ENCODE results near the gene ANKRD12. TPM values are rescaled to one million over a fixed set of nuclear protein-coding genes. Genes with fewer than 3 reads are reported as not detected.

ANKRD12 gene
- total RNA-seq, 1 donor from 2014 or later = 83.9 TPM

- intact Hi-C loops (cut with micrococcal nuclease) = no loop called here
Observed at GRCh38 chr18:9221661-9222060, 85.1 kb downstream of the ANKRD12 start.

GRCh38 chr18:9223356-9223755, 86.8 kb downstream of the ANKRD12 start:
- intact Hi-C loops (cut with micrococcal nuclease) = no loop called here

DNA sequence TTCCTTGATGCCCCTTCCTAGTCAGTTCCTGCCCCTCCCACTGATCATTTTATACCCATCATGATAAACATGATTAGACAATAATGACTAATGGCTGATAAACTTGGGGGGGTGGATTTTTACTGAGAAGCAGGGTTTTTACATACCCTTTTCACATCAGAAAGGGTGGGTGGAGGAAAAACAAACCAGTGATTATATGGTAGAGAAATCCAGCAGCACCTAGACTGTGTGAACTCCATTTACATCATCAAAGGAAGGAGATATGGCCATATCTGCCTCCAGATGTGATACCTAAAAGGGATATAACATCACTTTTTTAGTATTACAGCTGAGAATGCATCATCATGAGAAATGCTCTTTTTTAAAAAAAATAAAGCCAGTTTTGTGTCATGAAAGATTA, 89.9 kb downstream of the ANKRD12 start:
- intact Hi-C loops (cut with micrococcal nuclease) = no loop called here

DNA sequence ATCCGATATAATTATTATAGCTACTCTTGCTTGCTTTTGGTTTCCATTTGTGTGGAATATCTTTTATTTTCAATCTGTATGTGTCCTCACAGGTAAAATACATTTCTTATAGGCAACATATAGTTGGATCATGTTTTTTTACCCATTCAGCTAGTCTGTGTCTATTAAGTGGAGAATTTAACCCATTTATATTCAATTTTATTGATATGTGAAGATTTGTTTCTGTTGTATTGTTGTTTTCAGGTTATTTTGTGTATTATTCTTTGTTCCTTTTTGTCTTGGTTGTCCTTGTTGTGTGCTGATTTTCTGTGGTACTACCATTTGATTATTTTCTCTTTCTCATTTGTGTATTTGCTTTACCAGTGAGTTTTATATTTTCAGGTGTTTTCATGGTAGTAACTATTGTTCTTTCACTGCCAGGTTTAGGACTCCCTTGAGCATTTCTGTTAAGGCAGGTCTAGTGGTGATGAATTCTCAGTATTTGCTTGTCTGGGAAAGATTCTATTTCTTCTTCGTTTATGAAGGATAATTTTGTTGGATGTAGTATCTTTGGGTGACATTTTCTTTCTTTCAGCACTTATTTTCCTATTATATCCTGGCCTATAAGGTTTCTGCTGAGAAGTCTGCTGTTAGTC, 95.4 kb downstream of the ANKRD12 start:
- intact Hi-C loops (cut with micrococcal nuclease) = no loop called here

DNA sequence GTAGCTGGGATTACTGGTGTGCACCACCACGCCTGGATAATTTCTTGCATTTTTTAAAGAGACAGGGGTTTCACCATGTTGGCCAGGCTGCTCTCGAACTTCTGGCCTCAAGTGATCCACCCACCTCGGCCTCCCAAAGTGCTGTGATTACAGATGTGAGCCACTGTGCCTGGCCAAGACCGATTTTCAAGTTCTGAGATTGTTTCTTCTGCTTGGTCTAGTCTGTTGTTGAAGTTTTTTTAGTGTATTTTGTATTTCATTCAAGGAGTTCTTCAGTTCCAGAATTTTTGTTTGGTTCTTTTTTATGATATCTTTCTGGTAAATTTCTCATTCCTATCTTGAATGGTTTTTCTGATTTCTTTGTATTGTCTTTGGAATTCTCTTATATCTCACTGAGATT, 96.4 kb downstream of the ANKRD12 start:
- intact Hi-C loops (cut with micrococcal nuclease) = no loop called here

DNA sequence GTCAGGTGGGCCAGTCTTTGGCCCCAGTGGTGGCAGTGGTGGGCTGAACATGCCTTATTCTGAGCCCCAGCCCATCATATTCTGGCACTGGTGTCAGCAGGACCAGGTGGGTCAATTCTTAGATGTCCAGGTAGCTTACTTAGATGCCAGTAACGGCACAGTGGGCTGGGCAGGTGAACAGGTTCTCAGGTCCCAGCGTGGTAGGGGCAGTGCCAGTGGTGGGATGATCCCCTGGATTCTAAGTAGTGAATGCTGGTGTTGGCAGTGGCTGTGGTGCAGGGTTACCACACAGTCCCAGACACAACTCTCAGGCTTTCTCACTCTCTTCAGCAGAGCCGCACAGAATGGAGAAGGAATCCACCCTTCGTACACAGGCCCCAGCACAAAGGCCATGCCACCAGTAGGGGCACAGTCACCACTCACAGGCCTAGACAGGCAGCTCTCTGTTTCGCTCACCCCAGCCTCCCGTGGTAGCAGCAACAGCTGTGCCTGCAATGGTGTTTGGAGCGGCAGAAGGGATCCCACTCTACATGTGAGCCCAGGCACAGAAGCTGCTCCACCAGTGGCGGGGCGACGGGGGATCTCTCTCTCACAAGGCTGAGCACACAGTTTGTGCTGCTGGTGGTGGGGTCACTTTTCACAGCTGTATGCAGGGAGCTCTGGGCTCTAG, 97.3 kb downstream of the ANKRD12 start:
- intact Hi-C loops (cut with micrococcal nuclease) = no loop called here

GRCh38 chr18:9234528-9234927, 97.9 kb downstream of the ANKRD12 start:
- intact Hi-C loops (cut with micrococcal nuclease) = no loop called here

DNA sequence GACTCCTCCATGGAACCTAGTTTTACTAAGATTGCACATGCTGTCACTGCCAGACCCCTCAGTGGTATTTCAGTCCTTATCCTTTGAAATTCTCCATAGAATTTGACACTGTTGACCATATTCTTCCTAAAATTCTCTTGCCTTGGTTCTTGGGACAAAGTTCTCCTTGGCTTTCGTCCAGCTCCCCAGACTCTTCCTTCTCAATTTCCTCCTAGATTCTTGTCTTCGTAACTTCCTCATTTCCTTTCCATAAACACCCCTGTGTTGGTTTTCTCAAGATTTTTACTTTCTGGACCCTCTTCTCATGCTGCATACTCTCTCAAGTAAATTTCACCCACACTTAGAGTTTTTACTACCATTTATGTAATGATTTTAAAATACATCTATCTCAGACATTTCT, 101.4 kb downstream of the ANKRD12 start:
- intact Hi-C loops (cut with micrococcal nuclease) = no loop called here

GRCh38 chr18:9239720-9240119, 103.1 kb downstream of the ANKRD12 start:
- intact Hi-C loops (cut with micrococcal nuclease) = no loop called here

- intact Hi-C loops (cut with micrococcal nuclease) = no loop called here
Observed at GRCh38 chr18:9240270-9240669, 103.7 kb downstream of the ANKRD12 start.

GRCh38 chr18:9243029-9243428, 106.4 kb downstream of the ANKRD12 start:
- intact Hi-C loops (cut with micrococcal nuclease) = no loop called here

DNA sequence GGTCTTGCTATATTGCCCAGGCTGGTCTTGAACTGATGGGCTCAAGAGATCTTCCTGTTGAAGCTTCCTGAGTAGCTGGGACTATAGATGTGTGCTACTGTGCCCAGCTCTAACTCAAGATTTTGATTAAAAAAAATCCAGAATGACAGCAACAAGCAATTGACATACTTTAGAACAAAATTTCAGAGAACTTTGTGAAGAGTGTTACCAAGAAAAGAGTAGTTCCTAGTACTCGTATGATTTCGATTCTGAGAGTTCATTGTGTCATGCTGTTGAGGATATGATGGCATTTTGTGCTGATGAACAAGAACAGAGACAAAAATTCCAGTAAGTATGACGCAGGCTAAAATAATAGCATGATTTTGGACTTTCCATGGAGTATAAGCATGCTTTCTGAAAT, 107.8 kb downstream of the ANKRD12 start:
- intact Hi-C loops (cut with micrococcal nuclease) = no loop called here

GRCh38 chr18:9248661-9249060, 112.1 kb downstream of the ANKRD12 start:
- intact Hi-C loops (cut with micrococcal nuclease) = no loop called here

GRCh38 chr18:9249254-9249653, 112.7 kb downstream of the ANKRD12 start:
- intact Hi-C loops (cut with micrococcal nuclease) = no loop called here

DNA sequence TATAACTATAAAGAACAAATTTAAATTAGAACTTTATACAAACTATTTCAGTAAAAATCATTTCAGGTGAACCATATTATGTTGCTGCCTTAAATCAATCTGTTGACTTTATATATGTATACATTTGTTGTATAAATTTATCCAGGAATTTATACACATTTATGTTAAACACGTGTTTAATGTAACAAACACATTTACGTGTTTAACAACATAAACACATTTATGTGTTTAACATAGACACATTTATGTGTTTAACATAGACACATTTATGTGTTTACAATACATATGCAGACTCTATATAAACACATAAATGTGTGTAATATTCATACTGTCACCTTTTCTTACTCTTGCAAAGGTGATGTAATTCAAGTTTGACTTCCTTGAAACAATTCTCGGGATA, 122.6 kb downstream of the ANKRD12 start:
- intact Hi-C loops (cut with micrococcal nuclease) = no loop called here

- intact Hi-C loops (cut with micrococcal nuclease) = loop anchor here (5.0 kb wide), 1 partner anchor 72 kb away; the partner anchor contains the start of gene TWSG1
Observed at GRCh38 chr18:9260388-9261380, 124.1 kb downstream of the ANKRD12 start.

DNA sequence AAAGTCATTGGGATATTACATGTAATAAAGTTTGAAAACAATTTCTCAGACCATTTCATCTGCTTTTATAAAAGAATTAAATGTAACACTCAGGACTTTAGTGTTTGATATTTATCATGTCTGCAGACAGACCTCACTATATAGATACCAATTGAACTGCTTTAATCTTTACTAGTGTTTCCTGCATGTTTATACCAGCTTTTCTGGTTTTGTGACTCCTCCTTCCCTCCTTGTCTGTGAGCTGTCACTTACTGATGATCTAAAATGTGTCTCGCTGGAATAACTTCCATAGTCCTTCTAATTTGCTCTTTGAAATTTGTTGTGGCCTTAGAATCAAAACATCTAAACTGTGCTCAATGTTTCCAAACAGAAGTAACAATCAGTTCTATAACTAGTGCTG, 126.7 kb downstream of the ANKRD12 start:
- intact Hi-C loops (cut with micrococcal nuclease) = loop anchor here (5.0 kb wide), 1 partner anchor 69 kb away; the partner anchor contains the start of gene TWSG1

DNA sequence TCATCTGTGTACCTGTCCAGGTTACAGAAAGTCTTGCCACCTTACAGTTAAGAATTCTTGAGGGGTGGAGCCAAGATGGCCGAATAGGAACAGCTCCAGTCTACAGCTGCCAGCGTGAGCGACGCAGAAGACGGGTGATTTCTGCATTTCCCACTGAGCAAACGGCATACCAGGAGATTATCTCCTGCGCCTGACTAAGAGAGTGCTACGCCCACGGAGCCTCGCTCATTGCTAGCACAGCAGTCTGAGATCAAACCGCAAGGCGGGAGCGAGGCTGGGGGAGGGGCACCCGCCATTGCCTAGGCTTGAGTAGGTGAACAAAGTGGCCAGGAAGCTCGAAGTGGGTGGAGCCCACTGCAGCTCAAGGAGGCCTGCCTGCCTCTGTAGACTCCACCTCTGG, 128.2 kb downstream of the ANKRD12 start:
- intact Hi-C loops (cut with micrococcal nuclease) = loop anchor here (5.0 kb wide), 1 partner anchor 68 kb away; the partner anchor contains the start of gene TWSG1

DNA sequence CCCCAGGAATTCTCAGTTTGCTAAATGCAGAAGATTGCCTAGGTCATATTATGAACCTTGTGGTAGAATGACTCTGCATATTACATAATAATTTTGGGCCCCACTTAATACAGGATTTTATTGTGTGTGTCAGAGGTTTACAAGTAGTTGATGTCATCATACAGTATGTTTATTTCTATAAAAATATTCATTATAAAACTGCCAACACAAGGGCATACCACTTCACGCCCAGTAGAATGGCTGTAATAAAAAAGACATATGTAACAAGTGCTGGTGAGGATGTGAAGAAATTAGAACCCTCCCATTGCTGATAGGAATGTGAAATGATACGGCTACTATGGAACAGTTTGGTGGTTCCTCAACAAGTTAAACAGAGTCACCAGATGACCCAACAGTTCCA, 136.6 kb downstream of the ANKRD12 start:
- intact Hi-C loops (cut with micrococcal nuclease) = no loop called here

GRCh38 chr18:9275890-9276289, 139.3 kb downstream of the ANKRD12 start:
- intact Hi-C loops (cut with micrococcal nuclease) = no loop called here

DNA sequence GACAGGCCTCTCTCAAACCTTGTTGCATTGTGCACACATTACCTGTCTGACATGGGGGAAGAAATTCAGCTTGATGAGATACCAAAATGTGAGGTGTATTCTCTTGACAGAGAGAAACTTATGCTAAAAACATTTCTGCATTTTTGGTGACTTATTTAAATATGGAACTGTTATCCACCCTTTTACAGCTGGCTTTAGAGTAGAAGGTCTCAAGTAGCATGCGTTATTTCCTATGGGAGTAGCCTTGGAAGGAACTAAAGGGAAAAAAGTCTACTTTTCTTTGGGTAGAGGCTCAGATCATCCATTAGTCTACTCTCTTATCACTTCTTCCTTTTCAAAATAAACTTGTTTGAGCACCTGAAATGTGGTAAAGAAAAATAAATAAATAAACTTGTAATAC, 141.4 kb downstream of the ANKRD12 start:
- intact Hi-C loops (cut with micrococcal nuclease) = no loop called here

GRCh38 chr18:9280849-9281248, 144.3 kb downstream of the ANKRD12 start:
- intact Hi-C loops (cut with micrococcal nuclease) = no loop called here

All from T-helper 1 cell treated with Interleukin-12 subunit alpha and Interleukin-12 subunit beta and Interleukin-4 antibody, amounts not matched to agents 30 ng/mL and 1 ng/mL, for 36 hours (primary cell).